OCI-LY7 (cell line): ENCODE data around the gene HSF2BP.
"Not testable (repeated sequence)": the region's sequence is repeated elsewhere in the genome, so short reads cannot be mapped to it uniquely, and the experiment has no call there.

ENCODE experiments used
- EZH2phosphoT487 ChIP-seq: fragments of 200-600 bp; sonication (generic); IDR thresholded peaks from 2 replicates; pipeline ENCODE4 v1.6.1; 2018; ENCODE audit warnings: low read depth, borderline replicate concordance, mild to moderate bottlenecking, mixed run types, antibody characterized with exemption, low read length, moderate library complexity, mixed read lengths
- TF ChIP-seq, protein P1 (sequence below): fragments of 200-600 bp; sonication (generic); conservative IDR thresholded peaks from 2 replicates; pipeline ENCODE4 v1.5.1; 2014; ENCODE audit warnings: mild to moderate bottlenecking, antibody characterized with exemption, low read length, moderate library complexity, mixed read lengths

DNA sequence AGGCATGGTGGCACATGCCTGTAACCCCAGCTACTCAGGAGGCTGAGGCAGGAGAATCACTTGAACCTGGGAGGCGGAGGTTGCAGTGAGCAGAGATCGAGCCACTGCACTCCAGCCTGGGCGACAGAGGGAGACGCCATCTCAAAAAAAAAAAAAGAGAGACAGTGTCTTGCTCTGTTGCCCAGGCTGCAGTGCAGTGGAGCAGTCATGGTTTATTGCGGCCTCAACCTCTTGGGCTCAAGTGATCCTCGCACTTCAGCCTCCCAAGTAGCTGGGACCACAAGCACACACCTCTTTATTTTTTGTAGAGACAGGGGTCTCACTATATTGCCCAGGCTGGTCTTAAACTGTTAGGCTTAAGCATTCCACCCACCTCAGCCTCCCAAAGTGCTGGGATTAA is 21.1 kb upstream of the HSF2BP start:
- TF ChIP-seq, protein P1, sequence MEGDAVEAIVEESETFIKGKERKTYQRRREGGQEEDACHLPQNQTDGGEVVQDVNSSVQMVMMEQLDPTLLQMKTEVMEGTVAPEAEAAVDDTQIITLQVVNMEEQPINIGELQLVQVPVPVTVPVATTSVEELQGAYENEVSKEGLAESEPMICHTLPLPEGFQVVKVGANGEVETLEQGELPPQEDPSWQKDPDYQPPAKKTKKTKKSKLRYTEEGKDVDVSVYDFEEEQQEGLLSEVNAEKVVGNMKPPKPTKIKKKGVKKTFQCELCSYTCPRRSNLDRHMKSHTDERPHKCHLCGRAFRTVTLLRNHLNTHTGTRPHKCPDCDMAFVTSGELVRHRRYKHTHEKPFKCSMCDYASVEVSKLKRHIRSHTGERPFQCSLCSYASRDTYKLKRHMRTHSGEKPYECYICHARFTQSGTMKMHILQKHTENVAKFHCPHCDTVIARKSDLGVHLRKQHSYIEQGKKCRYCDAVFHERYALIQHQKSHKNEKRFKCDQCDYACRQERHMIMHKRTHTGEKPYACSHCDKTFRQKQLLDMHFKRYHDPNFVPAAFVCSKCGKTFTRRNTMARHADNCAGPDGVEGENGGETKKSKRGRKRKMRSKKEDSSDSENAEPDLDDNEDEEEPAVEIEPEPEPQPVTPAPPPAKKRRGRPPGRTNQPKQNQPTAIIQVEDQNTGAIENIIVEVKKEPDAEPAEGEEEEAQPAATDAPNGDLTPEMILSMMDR, result not testable (repeated sequence)
- not testable (repeated sequence) for TF ChIP-seq EZH2phosphoT487
